ENCODE data around the gene SHROOM2.

DNA sequence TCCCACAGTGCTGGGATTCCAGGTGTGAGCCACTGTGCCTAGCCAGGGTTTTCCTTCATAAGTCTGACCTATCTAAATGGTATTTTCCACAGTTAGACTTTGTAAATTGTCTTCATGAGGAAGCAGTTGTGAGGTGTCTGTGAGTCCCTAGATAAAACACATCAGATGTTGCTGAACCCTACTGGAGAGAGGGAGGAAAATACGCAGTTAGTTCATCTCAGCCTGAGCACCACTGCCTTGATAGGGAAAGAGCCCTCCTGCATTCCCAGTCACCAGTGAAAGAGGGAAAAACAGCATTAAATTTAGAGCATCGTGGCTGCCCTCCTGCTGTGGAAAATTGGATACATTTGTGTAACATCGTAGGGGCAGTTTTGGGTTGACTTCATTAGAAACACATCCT is 149.2 kb downstream of the SHROOM2 start:
- TF ChIP-seq POLR2AphosphoS5 (IDR thresholded peaks at IDR 0.05; ENCODE audit: low read depth, low read length), result no peak
- TF ChIP-seq, protein P1, sequence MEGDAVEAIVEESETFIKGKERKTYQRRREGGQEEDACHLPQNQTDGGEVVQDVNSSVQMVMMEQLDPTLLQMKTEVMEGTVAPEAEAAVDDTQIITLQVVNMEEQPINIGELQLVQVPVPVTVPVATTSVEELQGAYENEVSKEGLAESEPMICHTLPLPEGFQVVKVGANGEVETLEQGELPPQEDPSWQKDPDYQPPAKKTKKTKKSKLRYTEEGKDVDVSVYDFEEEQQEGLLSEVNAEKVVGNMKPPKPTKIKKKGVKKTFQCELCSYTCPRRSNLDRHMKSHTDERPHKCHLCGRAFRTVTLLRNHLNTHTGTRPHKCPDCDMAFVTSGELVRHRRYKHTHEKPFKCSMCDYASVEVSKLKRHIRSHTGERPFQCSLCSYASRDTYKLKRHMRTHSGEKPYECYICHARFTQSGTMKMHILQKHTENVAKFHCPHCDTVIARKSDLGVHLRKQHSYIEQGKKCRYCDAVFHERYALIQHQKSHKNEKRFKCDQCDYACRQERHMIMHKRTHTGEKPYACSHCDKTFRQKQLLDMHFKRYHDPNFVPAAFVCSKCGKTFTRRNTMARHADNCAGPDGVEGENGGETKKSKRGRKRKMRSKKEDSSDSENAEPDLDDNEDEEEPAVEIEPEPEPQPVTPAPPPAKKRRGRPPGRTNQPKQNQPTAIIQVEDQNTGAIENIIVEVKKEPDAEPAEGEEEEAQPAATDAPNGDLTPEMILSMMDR (IDR thresholded peaks at IDR 0.05 in 2 of 3, conservative IDR thresholded peaks at IDR 0.05 in 1 of 3; ENCODE audit: borderline replicate concordance in 1 of 3, insufficient read depth in 1 of 3, low read depth in 2 of 3, low read length in 2 of 3), result no peak
- no peak for TF ChIP-seq RAD21 (IDR thresholded peaks at IDR 0.05; ENCODE audit: low read depth)
- TF ChIP-seq CEBPB (IDR thresholded peaks at IDR 0.05; ENCODE audit: low read depth), result no peak
- TF ChIP-seq, protein P2, sequence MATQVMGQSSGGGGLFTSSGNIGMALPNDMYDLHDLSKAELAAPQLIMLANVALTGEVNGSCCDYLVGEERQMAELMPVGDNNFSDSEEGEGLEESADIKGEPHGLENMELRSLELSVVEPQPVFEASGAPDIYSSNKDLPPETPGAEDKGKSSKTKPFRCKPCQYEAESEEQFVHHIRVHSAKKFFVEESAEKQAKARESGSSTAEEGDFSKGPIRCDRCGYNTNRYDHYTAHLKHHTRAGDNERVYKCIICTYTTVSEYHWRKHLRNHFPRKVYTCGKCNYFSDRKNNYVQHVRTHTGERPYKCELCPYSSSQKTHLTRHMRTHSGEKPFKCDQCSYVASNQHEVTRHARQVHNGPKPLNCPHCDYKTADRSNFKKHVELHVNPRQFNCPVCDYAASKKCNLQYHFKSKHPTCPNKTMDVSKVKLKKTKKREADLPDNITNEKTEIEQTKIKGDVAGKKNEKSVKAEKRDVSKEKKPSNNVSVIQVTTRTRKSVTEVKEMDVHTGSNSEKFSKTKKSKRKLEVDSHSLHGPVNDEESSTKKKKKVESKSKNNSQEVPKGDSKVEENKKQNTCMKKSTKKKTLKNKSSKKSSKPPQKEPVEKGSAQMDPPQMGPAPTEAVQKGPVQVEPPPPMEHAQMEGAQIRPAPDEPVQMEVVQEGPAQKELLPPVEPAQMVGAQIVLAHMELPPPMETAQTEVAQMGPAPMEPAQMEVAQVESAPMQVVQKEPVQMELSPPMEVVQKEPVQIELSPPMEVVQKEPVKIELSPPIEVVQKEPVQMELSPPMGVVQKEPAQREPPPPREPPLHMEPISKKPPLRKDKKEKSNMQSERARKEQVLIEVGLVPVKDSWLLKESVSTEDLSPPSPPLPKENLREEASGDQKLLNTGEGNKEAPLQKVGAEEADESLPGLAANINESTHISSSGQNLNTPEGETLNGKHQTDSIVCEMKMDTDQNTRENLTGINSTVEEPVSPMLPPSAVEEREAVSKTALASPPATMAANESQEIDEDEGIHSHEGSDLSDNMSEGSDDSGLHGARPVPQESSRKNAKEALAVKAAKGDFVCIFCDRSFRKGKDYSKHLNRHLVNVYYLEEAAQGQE (IDR thresholded peaks at IDR 0.05; ENCODE audit: low read depth), result no peak
- TF ChIP-seq, protein P3, sequence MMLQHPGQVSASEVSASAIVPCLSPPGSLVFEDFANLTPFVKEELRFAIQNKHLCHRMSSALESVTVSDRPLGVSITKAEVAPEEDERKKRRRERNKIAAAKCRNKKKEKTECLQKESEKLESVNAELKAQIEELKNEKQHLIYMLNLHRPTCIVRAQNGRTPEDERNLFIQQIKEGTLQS (IDR thresholded peaks at IDR 0.05), result no peak
- no peak for TF ChIP-seq ZNF274 (IDR thresholded peaks at IDR 0.05; ENCODE audit: low read depth, low read length)
- no peak for TF ChIP-seq TCF7L2 (IDR thresholded peaks at IDR 0.05; ENCODE audit: borderline replicate concordance, extremely low read depth, insufficient read depth, insufficient read length)
- no peak for TF ChIP-seq POLR2A (IDR thresholded peaks at IDR 0.05; ENCODE audit: borderline replicate concordance, extremely low read depth, insufficient read depth, insufficient read length)

All from HCT116 (cell line).